Measurements from ENCODE around the gene HACD3. TPM values are rescaled to one million over a fixed set of nuclear protein-coding genes. Genes with fewer than 3 reads are reported as not detected.

The HACD3 gene
- polyA plus RNA-seq, 2 donors = 5.6 to 16.0 TPM

DNA sequence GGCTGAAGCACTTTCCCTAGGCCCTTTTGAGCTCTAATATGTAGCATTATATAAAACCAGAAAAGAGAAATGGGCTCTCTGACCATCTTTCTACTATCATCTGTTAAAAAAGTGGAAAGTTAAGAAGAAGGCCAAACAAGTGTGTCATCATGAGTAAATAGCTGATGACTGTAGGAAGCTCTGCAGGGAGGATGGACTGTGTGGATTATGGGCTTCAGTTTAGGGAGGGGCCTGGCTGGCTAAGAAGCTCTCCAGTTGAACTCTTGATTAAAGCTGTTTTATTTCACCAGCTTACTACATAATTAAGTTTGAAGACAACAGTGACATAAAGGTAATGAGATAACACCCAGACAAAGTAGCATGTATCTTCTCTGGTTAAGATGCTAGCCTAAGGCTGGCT, 50.0 kb downstream of the HACD3 start:
- no peaks in the 10 kb centered on the region for H3K27me3 ChIP-seq (ENCODE audit: control insufficient read depth in 1 of 2, insufficient read depth in 2 of 2, low read length in 2 of 2)
- H3K4me1 ChIP-seq (ENCODE audit: control insufficient read depth in 2 of 2, insufficient read depth in 2 of 2, low read length in 1 of 2) = no peaks in the 10 kb centered on the region
- H3K9me3 ChIP-seq (ENCODE audit: control insufficient read depth in 2 of 2, insufficient read depth in 1 of 2, low read depth in 1 of 2, low read length in 1 of 2) = no peaks in the 10 kb centered on the region
- H3K4me3 ChIP-seq (ENCODE audit: low read depth in 1 of 2, low read length in 2 of 2) = no peak overlapping the region
- peaks cover 7 to 18% of the 10 kb centered on the region in 2 donors for H3K36me3 ChIP-seq (ENCODE audit: control insufficient read depth in 2 of 2, insufficient read depth in 2 of 2, low read length in 1 of 2)
- H3K27ac ChIP-seq (ENCODE audit: low read depth in 2 of 2, low read length in 1 of 2) = no peak overlapping the region

DNA sequence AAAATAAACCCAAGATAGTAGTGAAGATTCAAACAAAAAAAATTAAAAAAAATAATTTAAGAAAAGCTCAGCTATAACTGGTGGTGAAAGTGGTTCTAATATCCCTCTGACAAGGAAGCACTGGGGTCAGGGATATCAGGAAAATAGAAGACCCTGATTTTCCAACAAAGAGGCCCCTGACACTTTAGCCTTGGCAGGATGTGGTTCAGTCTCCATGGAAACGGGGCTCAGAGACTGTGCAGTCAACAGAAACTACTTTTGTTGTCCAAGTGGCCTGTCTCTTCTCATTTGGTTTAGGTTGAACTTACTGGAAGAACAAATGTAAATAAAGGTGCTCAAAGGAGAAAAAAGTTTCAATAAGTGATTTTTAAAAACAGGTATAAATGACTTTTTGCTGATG, 53.4 kb downstream of the HACD3 start:
- Histone ChIP-seq H3K36me3 (ENCODE audit: control insufficient read depth in 2 of 2, insufficient read depth in 2 of 2, low read length in 1 of 2) (peaks cover 11 to 15% of the 10 kb centered on the region in 2 donors), H3K4me3 (ENCODE audit: low read depth in 1 of 2, low read length in 2 of 2) (no peak overlapping the region), H3K27ac (ENCODE audit: low read depth in 2 of 2, low read length in 1 of 2) (no peak overlapping the region), H3K9me3 (ENCODE audit: control insufficient read depth in 2 of 2, insufficient read depth in 1 of 2, low read depth in 1 of 2, low read length in 1 of 2) (no peaks in the 10 kb centered on the region), H3K4me1 (ENCODE audit: control insufficient read depth in 2 of 2, insufficient read depth in 2 of 2, low read length in 1 of 2) (no peaks in the 10 kb centered on the region), H3K27me3 (ENCODE audit: control insufficient read depth in 1 of 2, insufficient read depth in 2 of 2, low read length in 2 of 2) (no peaks in the 10 kb centered on the region)
- 50 to 67% methylated on average over 1 of the region's 1 CpG for WGBS, 2 donors

DNA sequence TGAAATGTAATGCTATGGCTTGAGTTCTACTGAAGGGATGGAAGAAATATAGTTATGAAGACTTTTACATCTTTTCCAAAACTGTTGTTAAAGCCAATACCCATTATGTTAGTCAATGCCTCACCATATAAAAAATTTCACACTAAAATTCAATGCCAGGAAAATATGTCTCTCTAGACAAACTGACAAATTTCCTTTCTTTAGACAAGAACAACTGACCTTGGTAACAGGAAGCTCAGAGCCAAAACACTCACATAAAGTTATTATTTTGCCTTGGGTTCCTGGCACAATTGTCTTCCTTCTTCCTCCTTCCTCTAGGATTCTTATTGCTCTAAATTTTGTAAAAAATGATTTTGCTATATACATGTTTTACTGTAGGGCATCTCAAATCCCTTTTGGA, 54.0 kb downstream of the HACD3 start:
- Histone ChIP-seq H3K27me3 (ENCODE audit: control insufficient read depth in 1 of 2, insufficient read depth in 2 of 2, low read length in 2 of 2) (no peaks in the 10 kb centered on the region), H3K36me3 (ENCODE audit: control insufficient read depth in 2 of 2, insufficient read depth in 2 of 2, low read length in 1 of 2) (peaks cover 10% of the 10 kb centered on the region in 2 donors), H3K4me3 (ENCODE audit: low read depth in 1 of 2, low read length in 2 of 2) (no peak overlapping the region), H3K4me1 (ENCODE audit: control insufficient read depth in 2 of 2, insufficient read depth in 2 of 2, low read length in 1 of 2) (no peaks in the 10 kb centered on the region), H3K27ac (ENCODE audit: low read depth in 2 of 2, low read length in 1 of 2) (no peak overlapping the region), H3K9me3 (ENCODE audit: control insufficient read depth in 2 of 2, insufficient read depth in 1 of 2, low read depth in 1 of 2, low read length in 1 of 2) (no peaks in the 10 kb centered on the region)

DNA sequence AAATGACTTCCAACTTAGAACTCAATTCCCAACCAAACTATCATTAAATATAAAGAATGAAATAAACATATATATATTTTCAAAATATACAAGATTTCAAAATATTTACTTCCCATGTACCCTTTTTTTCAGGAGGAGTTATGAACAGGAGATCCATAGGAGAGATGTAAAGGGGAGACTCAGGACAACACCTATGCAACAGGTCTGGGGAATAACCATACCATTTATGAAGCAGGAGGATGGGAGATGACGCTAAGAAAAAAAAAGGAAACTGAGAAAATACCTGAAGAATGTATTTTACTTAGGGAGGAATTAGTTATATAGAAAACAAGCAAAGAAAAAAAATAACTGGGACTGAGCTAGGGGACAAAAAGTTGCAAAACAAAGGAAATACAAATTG, 56.8 kb downstream of the HACD3 start:
- WGBS, 2 donors = 100% methylated on average over 1 of the region's 1 CpG
- no peaks in the 10 kb centered on the region for H3K4me1 ChIP-seq (ENCODE audit: control insufficient read depth in 2 of 2, insufficient read depth in 2 of 2, low read length in 1 of 2)
- no peaks in the 10 kb centered on the region for H3K9me3 ChIP-seq (ENCODE audit: control insufficient read depth in 2 of 2, insufficient read depth in 1 of 2, low read depth in 1 of 2, low read length in 1 of 2)
- H3K27me3 ChIP-seq (ENCODE audit: control insufficient read depth in 1 of 2, insufficient read depth in 2 of 2, low read length in 2 of 2) = no peaks in the 10 kb centered on the region
- H3K4me3 ChIP-seq (ENCODE audit: low read depth in 1 of 2, low read length in 2 of 2) = no peak overlapping the region
- H3K27ac ChIP-seq (ENCODE audit: low read depth in 2 of 2, low read length in 1 of 2) = no peak overlapping the region
- H3K36me3 ChIP-seq (ENCODE audit: control insufficient read depth in 2 of 2, insufficient read depth in 2 of 2, low read length in 1 of 2) = peaks cover 4 to 13% of the 10 kb centered on the region in 2 donors

DNA sequence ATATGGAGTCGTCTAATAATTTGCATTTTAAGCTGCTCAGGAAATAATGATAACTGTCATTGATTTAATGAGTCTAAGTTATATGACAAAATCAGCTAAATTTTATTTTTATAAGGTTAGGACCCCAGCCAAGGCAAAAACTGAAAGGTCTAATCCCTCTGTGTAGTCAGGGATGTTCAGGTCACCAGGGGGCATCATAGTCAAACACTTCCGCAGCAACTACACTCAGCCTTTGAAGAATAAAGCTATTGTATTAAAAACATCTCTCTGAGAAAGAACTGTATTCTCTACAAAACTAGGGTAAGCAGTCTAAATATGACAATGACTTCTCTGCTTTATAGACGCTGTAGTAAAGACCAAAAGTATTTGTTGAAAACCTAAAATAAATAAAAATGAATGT, 65.7 kb downstream of the HACD3 start:
- H3K4me1 ChIP-seq (ENCODE audit: control insufficient read depth in 2 of 2, insufficient read depth in 2 of 2, low read length in 1 of 2) = no peaks in the 10 kb centered on the region
- H3K27ac ChIP-seq (ENCODE audit: low read depth in 2 of 2, low read length in 1 of 2) = no peak overlapping the region
- no peak overlapping the region for H3K4me3 ChIP-seq (ENCODE audit: low read depth in 1 of 2, low read length in 2 of 2)
- peaks cover 3% of the 10 kb centered on the region in 2 donors for H3K36me3 ChIP-seq (ENCODE audit: control insufficient read depth in 2 of 2, insufficient read depth in 2 of 2, low read length in 1 of 2)
- H3K27me3 ChIP-seq (ENCODE audit: control insufficient read depth in 1 of 2, insufficient read depth in 2 of 2, low read length in 2 of 2) = no peaks in the 10 kb centered on the region
- 78 to 79% methylated on average over 3 of the region's 3 CpGs for WGBS, 2 donors
- H3K9me3 ChIP-seq (ENCODE audit: control insufficient read depth in 2 of 2, insufficient read depth in 1 of 2, low read depth in 1 of 2, low read length in 1 of 2) = no peaks in the 10 kb centered on the region

DNA sequence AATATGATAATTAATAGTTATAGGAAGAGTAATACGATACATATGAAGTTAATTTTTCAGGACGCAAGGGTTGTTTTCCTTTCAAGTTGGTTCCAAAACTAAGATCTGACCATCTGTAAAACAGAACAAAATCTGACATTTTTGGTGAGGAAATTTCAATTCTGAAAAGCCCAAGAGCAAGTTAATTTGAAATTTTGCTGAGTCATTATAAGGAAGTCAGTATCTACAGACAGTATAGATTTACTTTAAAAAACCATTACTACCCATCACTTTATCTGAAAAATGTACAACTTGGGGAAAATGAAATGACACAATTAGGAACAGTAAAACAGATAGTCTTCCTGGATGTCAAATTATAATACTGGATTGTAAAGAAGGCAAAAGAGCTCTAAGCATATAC, 68.2 kb downstream of the HACD3 start:
- WGBS, 2 donors = 94 to 98% methylated on average over 2 of the region's 2 CpGs
- H3K36me3 ChIP-seq (ENCODE audit: control insufficient read depth in 2 of 2, insufficient read depth in 2 of 2, low read length in 1 of 2) = peaks cover 0 to 3% of the 10 kb centered on the region in 2 donors
- no peak overlapping the region for H3K4me3 ChIP-seq (ENCODE audit: low read depth in 1 of 2, low read length in 2 of 2)
- H3K9me3 ChIP-seq (ENCODE audit: control insufficient read depth in 2 of 2, insufficient read depth in 1 of 2, low read depth in 1 of 2, low read length in 1 of 2) = no peaks in the 10 kb centered on the region
- no peaks in the 10 kb centered on the region for H3K27me3 ChIP-seq (ENCODE audit: control insufficient read depth in 1 of 2, insufficient read depth in 2 of 2, low read length in 2 of 2)
- H3K4me1 ChIP-seq (ENCODE audit: control insufficient read depth in 2 of 2, insufficient read depth in 2 of 2, low read length in 1 of 2) = no peaks in the 10 kb centered on the region
- H3K27ac ChIP-seq (ENCODE audit: low read depth in 2 of 2, low read length in 1 of 2) = no peak overlapping the region

DNA sequence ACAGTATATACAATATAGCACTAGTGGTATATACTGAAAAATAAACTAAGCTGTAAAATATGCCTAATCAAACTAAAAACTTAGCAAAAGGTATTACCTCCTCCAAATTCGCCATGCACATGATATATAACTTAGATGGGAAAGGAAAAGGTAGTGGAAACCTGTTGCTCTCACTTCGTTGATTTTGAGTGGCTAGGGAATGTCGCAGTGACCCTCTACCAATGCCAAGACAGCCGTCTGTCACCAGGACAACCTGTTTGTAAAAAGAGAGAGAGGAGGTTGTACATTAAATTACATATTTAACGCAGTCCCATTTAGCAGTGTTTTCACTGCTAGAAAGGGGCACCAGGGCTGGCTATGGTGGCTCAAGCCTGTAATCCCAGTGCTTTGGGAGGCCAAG, 69.4 kb downstream of the HACD3 start:
- Histone ChIP-seq H3K4me1 (ENCODE audit: control insufficient read depth in 2 of 2, insufficient read depth in 2 of 2, low read length in 1 of 2) (no peaks in the 10 kb centered on the region), H3K9me3 (ENCODE audit: control insufficient read depth in 2 of 2, insufficient read depth in 1 of 2, low read depth in 1 of 2, low read length in 1 of 2) (no peaks in the 10 kb centered on the region), H3K4me3 (ENCODE audit: low read depth in 1 of 2, low read length in 2 of 2) (no peak overlapping the region), H3K27ac (ENCODE audit: low read depth in 2 of 2, low read length in 1 of 2) (no peak overlapping the region), H3K36me3 (ENCODE audit: control insufficient read depth in 2 of 2, insufficient read depth in 2 of 2, low read length in 1 of 2) (peaks cover 0 to 3% of the 10 kb centered on the region in 2 donors), H3K27me3 (ENCODE audit: control insufficient read depth in 1 of 2, insufficient read depth in 2 of 2, low read length in 2 of 2) (no peaks in the 10 kb centered on the region)
- 94 to 97% methylated on average over 5 of the region's 5 CpGs for WGBS, 2 donors

DNA sequence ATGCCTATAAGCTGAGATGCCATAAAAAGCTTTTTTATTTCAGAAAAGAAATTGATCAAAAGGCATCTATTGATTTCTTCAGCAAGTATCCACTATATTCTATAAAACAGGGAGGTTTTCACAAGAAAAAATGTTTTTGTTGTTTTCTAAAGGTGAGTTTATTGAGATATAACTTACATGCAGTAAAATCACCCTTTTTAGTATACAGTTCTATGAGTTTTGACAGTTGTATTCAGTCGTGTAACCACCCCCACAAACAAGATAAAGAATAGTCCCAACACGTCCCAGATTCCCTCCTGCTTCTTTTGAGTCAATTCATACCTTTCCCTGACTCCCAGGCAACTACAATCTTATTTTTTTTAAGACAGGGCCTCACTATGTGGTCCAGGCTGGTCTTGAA, 72.9 kb downstream of the HACD3 start:
- no peaks in the 10 kb centered on the region for H3K4me1 ChIP-seq (ENCODE audit: control insufficient read depth in 2 of 2, insufficient read depth in 2 of 2, low read length in 1 of 2)
- no peak overlapping the region for H3K4me3 ChIP-seq (ENCODE audit: low read depth in 1 of 2, low read length in 2 of 2)
- H3K27me3 ChIP-seq (ENCODE audit: control insufficient read depth in 1 of 2, insufficient read depth in 2 of 2, low read length in 2 of 2) = no peaks in the 10 kb centered on the region
- WGBS, 2 donors = 55 to 60% methylated on average over 2 of the region's 2 CpGs
- no peaks in the 10 kb centered on the region for H3K9me3 ChIP-seq (ENCODE audit: control insufficient read depth in 2 of 2, insufficient read depth in 1 of 2, low read depth in 1 of 2, low read length in 1 of 2)
- H3K27ac ChIP-seq (ENCODE audit: low read depth in 2 of 2, low read length in 1 of 2) = no peak overlapping the region
- H3K36me3 ChIP-seq (ENCODE audit: control insufficient read depth in 2 of 2, insufficient read depth in 2 of 2, low read length in 1 of 2) = peaks cover 0 to 3% of the 10 kb centered on the region in 2 donors

DNA sequence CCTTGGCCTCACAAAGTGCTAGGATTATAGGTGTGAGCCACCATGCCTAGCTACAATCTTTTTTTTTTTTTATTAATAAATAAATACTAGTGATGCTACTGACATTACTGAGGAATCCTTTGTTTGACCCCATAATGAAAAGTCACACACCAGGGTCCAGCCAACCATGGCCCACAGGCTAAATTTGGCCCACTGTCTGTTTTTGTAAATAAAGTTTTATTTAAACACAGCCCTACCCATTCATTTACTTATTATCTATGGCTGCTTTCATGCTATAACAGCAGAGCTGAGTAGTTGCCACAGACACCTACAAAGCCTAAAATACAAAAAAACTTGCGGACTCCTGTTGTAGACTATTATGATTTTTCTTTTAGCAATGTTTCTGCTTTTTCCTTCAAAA, 73.3 kb downstream of the HACD3 start:
- H3K27ac ChIP-seq (ENCODE audit: low read depth in 2 of 2, low read length in 1 of 2) = no peak overlapping the region
- H3K4me1 ChIP-seq (ENCODE audit: control insufficient read depth in 2 of 2, insufficient read depth in 2 of 2, low read length in 1 of 2) = no peaks in the 10 kb centered on the region
- WGBS, 2 donors = 99 to 100% methylated on average over 1 of the region's 1 CpG
- no peaks in the 10 kb centered on the region for H3K9me3 ChIP-seq (ENCODE audit: control insufficient read depth in 2 of 2, insufficient read depth in 1 of 2, low read depth in 1 of 2, low read length in 1 of 2)
- peaks cover 0 to 3% of the 10 kb centered on the region in 2 donors for H3K36me3 ChIP-seq (ENCODE audit: control insufficient read depth in 2 of 2, insufficient read depth in 2 of 2, low read length in 1 of 2)
- H3K27me3 ChIP-seq (ENCODE audit: control insufficient read depth in 1 of 2, insufficient read depth in 2 of 2, low read length in 2 of 2) = no peaks in the 10 kb centered on the region
- H3K4me3 ChIP-seq (ENCODE audit: low read depth in 1 of 2, low read length in 2 of 2) = no peak overlapping the region

DNA sequence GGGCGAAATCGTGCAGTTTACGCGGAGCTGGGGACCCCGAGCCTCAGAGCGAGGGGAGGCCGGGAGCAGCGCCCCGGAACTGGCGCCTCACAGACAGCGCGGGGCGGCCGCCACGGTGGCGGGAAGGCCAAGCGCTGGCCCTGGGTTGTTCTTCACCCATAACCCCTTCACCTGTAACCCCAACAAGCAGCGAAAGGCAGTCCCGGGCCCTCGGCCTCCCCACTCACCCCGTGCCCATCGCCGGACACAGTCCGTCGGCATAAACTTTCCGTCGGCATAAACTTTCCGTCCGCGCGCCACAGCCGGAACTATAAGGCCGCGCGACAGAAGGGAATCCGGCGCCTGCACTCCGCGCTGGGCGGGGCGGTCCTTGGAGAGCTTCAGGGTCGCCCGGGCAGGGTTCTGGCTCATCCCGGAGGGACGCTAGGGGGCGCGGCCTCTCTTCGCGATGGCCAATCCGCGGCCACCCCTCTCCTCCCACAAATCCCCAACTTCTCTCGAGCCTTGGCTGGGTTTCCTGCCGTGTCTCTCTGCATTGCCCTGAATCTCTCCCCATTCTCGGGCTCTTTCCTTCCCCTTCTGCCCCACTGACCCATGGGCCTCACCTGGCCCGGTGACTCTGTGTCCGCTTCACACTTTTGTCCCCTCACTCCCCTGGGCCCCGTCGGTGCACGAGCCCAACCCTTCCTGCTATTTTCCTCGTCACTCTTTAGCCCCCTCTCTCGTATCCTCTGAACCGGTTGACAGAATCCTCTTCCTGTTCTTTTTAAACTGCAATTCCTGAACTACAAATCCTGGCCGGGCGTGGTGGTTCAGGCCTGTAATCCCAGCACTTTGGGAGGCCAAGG, 80.8 kb downstream of the HACD3 start, which contains the start of gene INTS14:
Gene INTS14 (minus strand): TSS at position 261 of the 848 bp plus-strand sequence. CDS start 3,751 bp downstream, outside the sequence.
- Histone ChIP-seq H3K4me1 (ENCODE audit: control insufficient read depth in 2 of 2, insufficient read depth in 2 of 2, low read length in 1 of 2) (peaks cover 0 to 3% of the 10 kb centered on the region in 2 donors), H3K36me3 (ENCODE audit: control insufficient read depth in 2 of 2, insufficient read depth in 2 of 2, low read length in 1 of 2) (no peaks in the 10 kb centered on the region), H3K9me3 (ENCODE audit: control insufficient read depth in 2 of 2, insufficient read depth in 1 of 2, low read depth in 1 of 2, low read length in 1 of 2) (no peaks in the 10 kb centered on the region), H3K27me3 (ENCODE audit: control insufficient read depth in 1 of 2, insufficient read depth in 2 of 2, low read length in 2 of 2) (no peaks in the 10 kb centered on the region), H3K27ac (ENCODE audit: low read depth in 2 of 2, low read length in 1 of 2) (peak within 1 kb of the TSS; percentile 97 to 99), H3K4me3 (ENCODE audit: low read depth in 1 of 2, low read length in 2 of 2) (peak within 1 kb of the TSS; percentile 74 to 81)
- WGBS, 2 donors = 0 to 1% methylated on average over 58 to 64 of the region's 64 CpGs
